Endodermal cell (in vitro differentiated cells): Measurements from ENCODE around the gene PRR20G. TPM values are rescaled to one million over a fixed set of nuclear protein-coding genes. Genes with fewer than 3 reads are reported as not detected.

Experiments
- DNase-seq: peaks from one replicate; pipeline ENCODE4 v3.0.0-alpha.2; 2017
- H3K27ac ChIP-seq: 2 replicates; pipeline ENCODE4 v1.5.1; 2013; ENCODE audit warnings: mild to moderate bottlenecking, low read depth, low read length, moderate library complexity
- H3K27me3 ChIP-seq: 2 replicates; pipeline ENCODE4 v1.6.1; 2013; ENCODE audit warnings: mild to moderate bottlenecking, low read length, moderate library complexity; ENCODE audit not compliant: insufficient read depth, control insufficient read depth, poor library complexity, severe bottlenecking
- H3K36me3 ChIP-seq: 2 replicates; pipeline ENCODE4 v1.7.0; 2013; ENCODE audit warnings: mild to moderate bottlenecking, low read length, moderate library complexity; ENCODE audit not compliant: control insufficient read depth, insufficient read depth
- H3K4me1 ChIP-seq: one replicate; pipeline ENCODE4 v1.7.0; 2013; ENCODE audit warnings: low read length; ENCODE audit not compliant: control insufficient read depth, insufficient read depth
- H3K4me3 ChIP-seq: 2 replicates; pipeline ENCODE4 v1.5.1; 2013; ENCODE audit warnings: mild to moderate bottlenecking, low read length, moderate library complexity
- H3K9ac ChIP-seq: 2 replicates; pipeline ENCODE4 v1.6.1; 2013; ENCODE audit warnings: mild to moderate bottlenecking, low read length, moderate library complexity; ENCODE audit not compliant: poor library complexity, severe bottlenecking; ENCODE audit errors: extremely low read depth
- H3K9me3 ChIP-seq: 2 replicates; pipeline ENCODE4 v1.6.1; 2013; ENCODE audit warnings: mild to moderate bottlenecking, low read length, moderate library complexity; ENCODE audit not compliant: control insufficient read depth
- H3K27ac Mint-ChIP-seq: 2 replicates; pipeline ENCODE4 v1.8.0; 2020; ENCODE audit warnings: mixed read lengths
- H3K27me3 Mint-ChIP-seq: 2 replicates; pipeline ENCODE4 v1.8.0; 2021; ENCODE audit warnings: mild to moderate bottlenecking, mixed read lengths; ENCODE audit not compliant: insufficient read depth
- H3K36me3 Mint-ChIP-seq: 2 replicates; pipeline ENCODE4 v1.8.0; 2020; ENCODE audit warnings: low read depth, mixed read lengths
- H3K4me1 Mint-ChIP-seq: 2 replicates; pipeline ENCODE4 v1.8.0; 2020; ENCODE audit warnings: mixed read lengths
- H3K4me3 Mint-ChIP-seq: 2 replicates; pipeline ENCODE4 v1.8.0; 2020; ENCODE audit warnings: mild to moderate bottlenecking, moderate library complexity, mixed read lengths
- H3K9me3 Mint-ChIP-seq: 2 replicates; pipeline ENCODE4 v1.8.0; 2020; ENCODE audit warnings: mild to moderate bottlenecking, mixed read lengths
- WGBS, 2 experiments: methylation state at CpG; one replicate each; pipeline versions ENCODE4 v1.1.5 to v1.1.7; 2013; ENCODE audit warnings: missing lambda C conversion rate in 2 of 2, mixed read lengths in 1 of 2; ENCODE audit not compliant: insufficient coverage in 1 of 2, insufficient read length in 1 of 2; 5-methylcytosine and 5-hydroxymethylcytosine counted together
- total RNA-seq, 2 donors: library from RNA; stranded (reverse); fragmentation: NEBNext Ultra II Directional in 1 of 2; extraction: Animal tissue kit (Norgen Biotek cat#: 25700) in 1 of 2; gene quantifications; 2 replicates in 1 of 2; 3 replicates in 1 of 2; pipeline ENCODE4 v1.2.1, GENCODE V29; 2021
- TF ChIP-seq, protein P1 (sequence below): fragments of 200-600 bp; sonication (generic); conservative IDR thresholded peaks from 2 replicates; pipeline ENCODE4 v1.5.0; 2021; ENCODE audit warnings: antibody characterized with exemption, mild to moderate bottlenecking

PRR20G gene
- total RNA-seq, 2 donors from 2014 or later, result not detected

DNA sequence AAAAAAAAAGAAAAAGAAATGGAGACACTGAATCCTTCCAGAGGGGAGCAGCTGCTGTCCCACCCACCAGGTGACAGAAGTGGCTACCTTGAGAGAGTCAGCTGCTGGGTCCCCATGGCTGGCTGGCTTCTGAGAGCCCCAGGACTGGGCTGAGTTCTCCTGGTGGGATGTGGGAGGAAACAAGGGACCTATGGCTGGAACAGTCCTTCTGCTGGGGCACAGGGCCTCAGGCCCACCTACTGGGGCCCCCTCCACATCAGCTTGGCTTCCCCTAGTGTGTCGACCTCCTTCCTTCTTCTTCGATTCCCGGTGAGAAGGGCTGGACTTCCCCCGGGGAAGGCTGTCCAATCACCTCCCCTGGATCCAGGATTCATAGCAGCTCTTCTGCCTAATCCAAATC, 32.3 kb downstream of the PRR20G start:
- 88 to 90% methylated on average over 4 of the region's 4 CpGs for WGBS, 2 experiments
- TF ChIP-seq, protein P1, sequence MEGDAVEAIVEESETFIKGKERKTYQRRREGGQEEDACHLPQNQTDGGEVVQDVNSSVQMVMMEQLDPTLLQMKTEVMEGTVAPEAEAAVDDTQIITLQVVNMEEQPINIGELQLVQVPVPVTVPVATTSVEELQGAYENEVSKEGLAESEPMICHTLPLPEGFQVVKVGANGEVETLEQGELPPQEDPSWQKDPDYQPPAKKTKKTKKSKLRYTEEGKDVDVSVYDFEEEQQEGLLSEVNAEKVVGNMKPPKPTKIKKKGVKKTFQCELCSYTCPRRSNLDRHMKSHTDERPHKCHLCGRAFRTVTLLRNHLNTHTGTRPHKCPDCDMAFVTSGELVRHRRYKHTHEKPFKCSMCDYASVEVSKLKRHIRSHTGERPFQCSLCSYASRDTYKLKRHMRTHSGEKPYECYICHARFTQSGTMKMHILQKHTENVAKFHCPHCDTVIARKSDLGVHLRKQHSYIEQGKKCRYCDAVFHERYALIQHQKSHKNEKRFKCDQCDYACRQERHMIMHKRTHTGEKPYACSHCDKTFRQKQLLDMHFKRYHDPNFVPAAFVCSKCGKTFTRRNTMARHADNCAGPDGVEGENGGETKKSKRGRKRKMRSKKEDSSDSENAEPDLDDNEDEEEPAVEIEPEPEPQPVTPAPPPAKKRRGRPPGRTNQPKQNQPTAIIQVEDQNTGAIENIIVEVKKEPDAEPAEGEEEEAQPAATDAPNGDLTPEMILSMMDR, result no peak
- Mint-ChIP-seq H3K27ac (no peak overlapping the region), H3K27me3 (peaks cover 15% of the 10 kb centered on the region), H3K9me3 (peaks cover 31% of the 10 kb centered on the region), H3K36me3 (no peaks in the 10 kb centered on the region), H3K4me3 (no peak overlapping the region), H3K4me1 (no peaks in the 10 kb centered on the region)
- H3K4me3 ChIP-seq, result no peak overlapping the region
- no peak overlapping the region for H3K27ac ChIP-seq
- no peak overlapping the region for H3K9ac ChIP-seq
- H3K9me3 ChIP-seq, result peaks cover 13% of the 10 kb centered on the region
- no peaks in the 10 kb centered on the region for H3K27me3 ChIP-seq
- H3K4me1 ChIP-seq, result no peaks in the 10 kb centered on the region
- DNase-seq, result no peak
- H3K36me3 ChIP-seq, result no peaks in the 10 kb centered on the region

GRCh38 chr3:127254730-127255129, 33.1 kb downstream of the PRR20G start:
- Histone ChIP-seq H3K36me3 (no peaks in the 10 kb centered on the region), H3K4me3 (no peak overlapping the region), H3K4me1 (no peaks in the 10 kb centered on the region), H3K27ac (no peak overlapping the region), H3K27me3 (no peaks in the 10 kb centered on the region), H3K9me3 (peaks cover 19% of the 10 kb centered on the region), H3K9ac (no peak overlapping the region)
- no peak for DNase-seq
- TF ChIP-seq, protein P1, result peak; percentile 54
- no peaks in the 10 kb centered on the region for H3K4me1 Mint-ChIP-seq
- no peaks in the 10 kb centered on the region for H3K36me3 Mint-ChIP-seq
- peaks cover 15% of the 10 kb centered on the region for H3K27me3 Mint-ChIP-seq
- no peak overlapping the region for H3K4me3 Mint-ChIP-seq
- peaks cover 37% of the 10 kb centered on the region for H3K9me3 Mint-ChIP-seq
- H3K27ac Mint-ChIP-seq, result no peak overlapping the region
- WGBS, 2 experiments, result 84 to 92% methylated on average over 6 to 9 of the region's 9 CpGs

- Mint-ChIP-seq H3K36me3 (no peaks in the 10 kb centered on the region), H3K27me3 (peaks cover 12% of the 10 kb centered on the region), H3K9me3 (peaks cover 43% of the 10 kb centered on the region), H3K4me1 (no peaks in the 10 kb centered on the region), H3K27ac (no peak overlapping the region), H3K4me3 (no peak overlapping the region)
- Histone ChIP-seq H3K36me3 (no peaks in the 10 kb centered on the region), H3K4me1 (no peaks in the 10 kb centered on the region), H3K4me3 (no peak overlapping the region), H3K9ac (no peak overlapping the region), H3K9me3 (peaks cover 21% of the 10 kb centered on the region), H3K27me3 (no peaks in the 10 kb centered on the region), H3K27ac (peak overlapping the region; percentile 88)
- TF ChIP-seq, protein P1, result no peak
- DNase-seq, result no peak
- 53 to 78% methylated on average over 3 to 9 of the region's 10 CpGs for WGBS, 2 experiments
These were observed 33.7 kb downstream of the PRR20G start for GRCh38 chr3:127254033-127254644.
